ENCODE measurements around the gene ZNF329. TPM values are rescaled to one million over a fixed set of nuclear protein-coding genes. Genes with fewer than 3 reads are reported as not detected.
"Not testable (repeated sequence)": the region's sequence is repeated elsewhere in the genome, so short reads cannot be mapped to it uniquely, and the experiment has no call there.

ZNF329 gene
- total RNA-seq, 1 experiment from 2014 or later = 13.1 TPM

DNA sequence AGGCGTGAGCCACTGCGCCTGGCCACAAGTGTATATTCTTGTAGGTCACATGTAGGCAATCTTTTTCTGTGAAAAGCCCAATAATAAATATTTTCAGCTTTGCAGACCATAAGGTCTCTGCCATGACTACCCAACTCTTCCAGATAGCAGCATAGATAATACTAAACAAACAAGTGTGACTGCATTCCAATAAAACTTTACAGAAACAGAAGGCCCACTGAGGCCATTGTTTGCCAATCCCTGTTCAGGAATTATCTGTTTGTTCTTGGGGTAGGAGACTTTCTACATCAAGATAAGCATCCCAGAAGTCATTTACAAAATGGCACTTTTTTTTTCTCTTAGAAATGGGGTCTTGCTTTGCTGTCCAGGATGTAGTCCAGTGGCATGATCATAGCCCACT lies 2.8 kb upstream of the ZNF329 start:
- BruUV-seq (replicated peaks) = no TSS peak
- Histone ChIP-seq H3K4me1 (ENCODE audit: insufficient read depth, low read length, poor library complexity, severe bottlenecking) (no peaks in the 10 kb centered on the region), H3K27ac (ENCODE audit: low read depth, low read length, poor library complexity, severe bottlenecking) (no peak overlapping the region), H3K4me3 (ENCODE audit: low read depth, low read length, poor library complexity, severe bottlenecking) (no peak overlapping the region), H3K36me3 (ENCODE audit: insufficient read depth, low read length, poor library complexity, severe bottlenecking) (no peaks in the 10 kb centered on the region), H3K27me3 (replicated peaks; ENCODE audit: insufficient read depth, low read depth, low read length, poor library complexity) (no peaks in the 10 kb centered on the region), H3K9me3 (ENCODE audit: low read depth, low read length, poor library complexity, severe bottlenecking) (peaks cover 33% of the 10 kb centered on the region)
- POLR2A ChIA-PET (ENCODE audit: low non-redundant PET) = no interaction called here
- intact Hi-C loops (cut with micrococcal nuclease; ENCODE audit: unreplicated experiment) = loop anchor here (10.0 kb wide), 1 partner anchor 599 kb away; the partner anchor contains the start of gene ZNF550
- CTCF ChIA-PET = no interaction called here
- DNase-seq (ENCODE audit: low spot score) = no peak
- TF ChIP-seq, protein P1, sequence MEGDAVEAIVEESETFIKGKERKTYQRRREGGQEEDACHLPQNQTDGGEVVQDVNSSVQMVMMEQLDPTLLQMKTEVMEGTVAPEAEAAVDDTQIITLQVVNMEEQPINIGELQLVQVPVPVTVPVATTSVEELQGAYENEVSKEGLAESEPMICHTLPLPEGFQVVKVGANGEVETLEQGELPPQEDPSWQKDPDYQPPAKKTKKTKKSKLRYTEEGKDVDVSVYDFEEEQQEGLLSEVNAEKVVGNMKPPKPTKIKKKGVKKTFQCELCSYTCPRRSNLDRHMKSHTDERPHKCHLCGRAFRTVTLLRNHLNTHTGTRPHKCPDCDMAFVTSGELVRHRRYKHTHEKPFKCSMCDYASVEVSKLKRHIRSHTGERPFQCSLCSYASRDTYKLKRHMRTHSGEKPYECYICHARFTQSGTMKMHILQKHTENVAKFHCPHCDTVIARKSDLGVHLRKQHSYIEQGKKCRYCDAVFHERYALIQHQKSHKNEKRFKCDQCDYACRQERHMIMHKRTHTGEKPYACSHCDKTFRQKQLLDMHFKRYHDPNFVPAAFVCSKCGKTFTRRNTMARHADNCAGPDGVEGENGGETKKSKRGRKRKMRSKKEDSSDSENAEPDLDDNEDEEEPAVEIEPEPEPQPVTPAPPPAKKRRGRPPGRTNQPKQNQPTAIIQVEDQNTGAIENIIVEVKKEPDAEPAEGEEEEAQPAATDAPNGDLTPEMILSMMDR (conservative IDR thresholded peaks at IDR 0.05; ENCODE audit: low read depth, low read length) = no peak
- no peak for TF ChIP-seq EZH2 (IDR thresholded peaks at IDR 0.05; ENCODE audit: borderline replicate concordance, low read depth, low read length, poor library complexity, severe bottlenecking)

DNA sequence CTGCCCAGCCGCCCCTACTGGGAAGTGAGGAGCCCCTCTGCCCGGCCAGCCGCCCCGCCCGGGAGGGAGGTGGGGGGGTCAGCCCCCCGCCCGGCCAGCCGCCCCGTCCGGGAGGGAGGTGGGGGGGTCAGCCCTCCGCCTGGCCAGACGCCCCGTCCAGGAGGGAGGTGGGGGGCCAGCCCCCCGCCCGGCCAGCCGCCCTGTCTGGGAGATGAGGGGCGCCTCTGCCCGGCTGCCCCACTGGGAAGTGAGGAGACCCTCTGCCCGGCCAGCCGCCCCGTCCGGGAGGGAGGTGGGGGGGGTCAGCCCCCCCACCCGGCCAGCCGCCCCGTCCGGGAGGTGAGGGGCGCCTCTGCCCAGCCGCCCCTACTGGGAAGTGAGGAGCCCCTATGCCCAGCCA lies 3.1 kb downstream of the ZNF329 start:
- POLR2A ChIA-PET (ENCODE audit: low non-redundant PET); H3K4me1 ChIP-seq (ENCODE audit: insufficient read depth, low read length, poor library complexity, severe bottlenecking); CTCF ChIA-PET; DNase-seq (ENCODE audit: low spot score); intact Hi-C loops (cut with micrococcal nuclease; ENCODE audit: unreplicated experiment); H3K27me3 ChIP-seq (replicated peaks; ENCODE audit: insufficient read depth, low read depth, low read length, poor library complexity); H3K27ac ChIP-seq (ENCODE audit: low read depth, low read length, poor library complexity, severe bottlenecking); BruUV-seq (replicated peaks); H3K4me3 ChIP-seq (ENCODE audit: low read depth, low read length, poor library complexity, severe bottlenecking); H3K36me3 ChIP-seq (ENCODE audit: insufficient read depth, low read length, poor library complexity, severe bottlenecking): not testable (repeated sequence)
- peaks cover 37% of the 10 kb centered on the region for H3K9me3 ChIP-seq (ENCODE audit: low read depth, low read length, poor library complexity, severe bottlenecking)

DNA sequence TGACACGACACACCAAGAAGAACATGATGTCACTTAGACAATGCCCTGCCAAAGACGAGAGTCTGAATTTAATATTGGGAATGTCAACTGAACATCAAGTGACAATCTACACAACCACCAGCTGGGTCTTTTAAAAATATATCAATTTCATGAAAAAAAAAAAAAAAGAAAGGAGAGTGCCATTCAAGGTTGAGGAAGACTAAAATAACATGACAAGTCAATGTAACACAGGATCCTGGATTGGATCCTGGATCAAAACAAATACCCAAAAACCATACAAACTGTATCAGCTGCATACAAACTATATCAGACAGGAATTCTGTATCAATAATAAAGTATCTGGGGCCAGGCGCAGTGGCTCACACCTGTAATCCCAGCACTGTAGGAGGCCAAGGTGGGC lies 4.7 kb downstream of the ZNF329 start:
- Histone ChIP-seq H3K36me3 (ENCODE audit: insufficient read depth, low read length, poor library complexity, severe bottlenecking) (peaks cover 10% of the 10 kb centered on the region), H3K4me3 (ENCODE audit: low read depth, low read length, poor library complexity, severe bottlenecking) (no peak overlapping the region), H3K9me3 (ENCODE audit: low read depth, low read length, poor library complexity, severe bottlenecking) (peaks cover 30% of the 10 kb centered on the region), H3K27ac (ENCODE audit: low read depth, low read length, poor library complexity, severe bottlenecking) (no peak overlapping the region), H3K4me1 (ENCODE audit: insufficient read depth, low read length, poor library complexity, severe bottlenecking) (no peaks in the 10 kb centered on the region), H3K27me3 (replicated peaks; ENCODE audit: insufficient read depth, low read depth, low read length, poor library complexity) (no peaks in the 10 kb centered on the region)
- DNase-seq (ENCODE audit: low spot score) = no peak
- intact Hi-C loops (cut with micrococcal nuclease; ENCODE audit: unreplicated experiment) = no loop called here
- BruUV-seq (replicated peaks) = no TSS peak
- TF ChIP-seq, protein P1 (conservative IDR thresholded peaks at IDR 0.05; ENCODE audit: low read depth, low read length) = no peak
- TF ChIP-seq EZH2 (IDR thresholded peaks at IDR 0.05; ENCODE audit: borderline replicate concordance, low read depth, low read length, poor library complexity, severe bottlenecking) = no peak
- CTCF ChIA-PET = no interaction called here
- POLR2A ChIA-PET (ENCODE audit: low non-redundant PET) = interaction anchor here (0.6 kb wide), 1 partner anchor 14 kb away, joined by 5 read pairs; no protein-coding TSS in a partner anchor

DNA sequence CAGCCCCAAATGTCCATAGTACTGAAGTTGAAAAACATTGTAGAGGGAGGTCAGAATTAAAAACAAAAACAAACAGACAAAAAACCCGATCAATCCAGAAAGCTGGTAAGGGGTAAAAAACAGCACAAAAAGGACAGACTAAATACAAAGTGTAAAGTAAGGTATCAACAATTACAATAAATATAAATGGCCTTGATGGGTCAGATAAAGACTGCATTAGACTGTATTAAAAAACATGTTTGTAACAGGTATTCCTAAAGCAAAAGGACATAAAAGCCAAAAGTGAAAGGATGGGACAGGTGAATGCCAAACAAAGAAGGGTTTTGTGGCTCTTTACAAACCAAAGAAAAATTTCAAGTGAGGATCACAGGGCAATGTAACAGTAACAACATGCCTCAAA lies 16.3 kb downstream of the ZNF329 start:
- H3K9me3 ChIP-seq (ENCODE audit: low read depth, low read length, poor library complexity, severe bottlenecking) = peaks cover 63% of the 10 kb centered on the region
- intact Hi-C loops (cut with micrococcal nuclease; ENCODE audit: unreplicated experiment) = no loop called here
- TF ChIP-seq, protein P1 (conservative IDR thresholded peaks at IDR 0.05; ENCODE audit: low read depth, low read length) = no peak
- no peak for TF ChIP-seq EZH2 (IDR thresholded peaks at IDR 0.05; ENCODE audit: borderline replicate concordance, low read depth, low read length, poor library complexity, severe bottlenecking)
- H3K4me1 ChIP-seq (ENCODE audit: insufficient read depth, low read length, poor library complexity, severe bottlenecking) = no peaks in the 10 kb centered on the region
- ChIA-PET CTCF (no interaction called here), POLR2A (ENCODE audit: low non-redundant PET) (no interaction called here)
- peaks cover 35% of the 10 kb centered on the region for H3K36me3 ChIP-seq (ENCODE audit: insufficient read depth, low read length, poor library complexity, severe bottlenecking)
- H3K27ac ChIP-seq (ENCODE audit: low read depth, low read length, poor library complexity, severe bottlenecking) = no peak overlapping the region
- H3K27me3 ChIP-seq (replicated peaks; ENCODE audit: insufficient read depth, low read depth, low read length, poor library complexity) = no peaks in the 10 kb centered on the region
- H3K4me3 ChIP-seq (ENCODE audit: low read depth, low read length, poor library complexity, severe bottlenecking) = no peak overlapping the region
- no peak for DNase-seq (ENCODE audit: low spot score)
- BruUV-seq (replicated peaks) = no TSS peak

Data from A673 (cell line).